ENCODE data around the gene PLCXD1.
"Not testable (repeated sequence)": the region's sequence is repeated elsewhere in the genome, so short reads cannot be mapped to it uniquely, and the experiment has no call there.

Gene PLCXD1

GRCh38 chrX:281166-281999 lies at the start of gene PLCXD1:
Gene PLCXD1, plus strand, starts transcription at chrX:281381. Its CDS starts 2,807 bp downstream, at chrX:284188.
- DNase-seq (ENCODE audit: low read depth in 2 of 3, low spot score in 2 of 3), result no peak

GRCh38 chrX:231637-232277 lies 49.4 kb upstream of the PLCXD1 start:
- DNase-seq (ENCODE audit: low read depth in 2 of 3, low spot score in 2 of 3), result not testable (repeated sequence)

- DNase-seq (ENCODE audit: low read depth in 2 of 3, low spot score in 2 of 3), result not testable (repeated sequence)
These were observed 48.9 kb upstream of the PLCXD1 start for GRCh38 chrX:232278-232655.

GRCh38 chrX:236201-236600 lies 45.0 kb upstream of the PLCXD1 start:
- DNase-seq (ENCODE audit: low read depth in 2 of 3, low spot score in 2 of 3), result not testable (repeated sequence)

GRCh38 chrX:250965-251364 lies 30.2 kb upstream of the PLCXD1 start:
- no peak for DNase-seq (ENCODE audit: low read depth in 2 of 3, low spot score in 2 of 3)

- DNase-seq (ENCODE audit: low read depth in 2 of 3, low spot score in 2 of 3), result not testable (repeated sequence)
These were observed 29.6 kb upstream of the PLCXD1 start for GRCh38 chrX:251396-252243.

- no peak for DNase-seq (ENCODE audit: low read depth in 2 of 3, low spot score in 2 of 3)
These were observed 28.8 kb upstream of the PLCXD1 start for GRCh38 chrX:252244-252956.

GRCh38 chrX:252957-253291 lies 28.3 kb upstream of the PLCXD1 start:
- no peak for DNase-seq (ENCODE audit: low read depth in 2 of 3, low spot score in 2 of 3)

- DNase-seq (ENCODE audit: low read depth in 2 of 3, low spot score in 2 of 3), result no peak
These were observed 27.5 kb upstream of the PLCXD1 start for GRCh38 chrX:253451-254297.

GRCh38 chrX:254630-255215 lies 26.5 kb upstream of the PLCXD1 start:
- no peak for DNase-seq (ENCODE audit: low read depth in 2 of 3, low spot score in 2 of 3)

GRCh38 chrX:255923-256331 lies 25.3 kb upstream of the PLCXD1 start:
- DNase-seq (ENCODE audit: low read depth in 2 of 3, low spot score in 2 of 3), result no peak

- DNase-seq (ENCODE audit: low read depth in 2 of 3, low spot score in 2 of 3), result not testable (repeated sequence)
These were observed 24.1 kb upstream of the PLCXD1 start for GRCh38 chrX:257054-257453.

GRCh38 chrX:257681-258289 lies 23.4 kb upstream of the PLCXD1 start:
- DNase-seq (ENCODE audit: low read depth in 2 of 3, low spot score in 2 of 3), result no peak

- no peak for DNase-seq (ENCODE audit: low read depth in 2 of 3, low spot score in 2 of 3)
These were observed 22.7 kb upstream of the PLCXD1 start for GRCh38 chrX:258291-259040.

GRCh38 chrX:259692-260355 lies 21.4 kb upstream of the PLCXD1 start:
- no peak for DNase-seq (ENCODE audit: low read depth in 2 of 3, low spot score in 2 of 3)

GRCh38 chrX:261167-261918 lies 19.8 kb upstream of the PLCXD1 start:
- no peak for DNase-seq (ENCODE audit: low read depth in 2 of 3, low spot score in 2 of 3)

GRCh38 chrX:261919-262352 lies 19.2 kb upstream of the PLCXD1 start:
- no peak for DNase-seq (ENCODE audit: low read depth in 2 of 3, low spot score in 2 of 3)
